IPS-18a (cell line): Measurements from ENCODE around the gene EXOC4.
"Not testable (repeated sequence)": the region's sequence is repeated elsewhere in the genome, so short reads cannot be mapped to it uniquely, and the experiment has no call there.

Experiments used
- H3K27ac ChIP-seq: one replicate; pipeline ENCODE4 v1.5.1; 2013; ENCODE audit warnings: low read length
- H3K27me3 ChIP-seq: one replicate; pipeline ENCODE4 v1.6.1; 2013; ENCODE audit warnings: mild to moderate bottlenecking, low read length; ENCODE audit not compliant: control insufficient read depth, insufficient read depth
- H3K36me3 ChIP-seq: one replicate; pipeline ENCODE4 v1.6.1; 2013; ENCODE audit warnings: low read depth, low read length; ENCODE audit not compliant: control insufficient read depth
- H3K4me1 ChIP-seq: one replicate; pipeline ENCODE4 v1.6.1; 2013; ENCODE audit warnings: low read depth, low read length; ENCODE audit not compliant: control insufficient read depth
- H3K4me3 ChIP-seq: one replicate; pipeline ENCODE4 v1.5.1; 2013; ENCODE audit warnings: low read length
- H3K9ac ChIP-seq: one replicate; pipeline ENCODE4 v1.6.1; 2013; ENCODE audit warnings: mild to moderate bottlenecking, low read length, moderate library complexity
- H3K9me3 ChIP-seq: one replicate; pipeline ENCODE4 v1.6.1; 2013; ENCODE audit warnings: low read depth, low read length; ENCODE audit not compliant: control insufficient read depth

EXOC4 gene

DNA sequence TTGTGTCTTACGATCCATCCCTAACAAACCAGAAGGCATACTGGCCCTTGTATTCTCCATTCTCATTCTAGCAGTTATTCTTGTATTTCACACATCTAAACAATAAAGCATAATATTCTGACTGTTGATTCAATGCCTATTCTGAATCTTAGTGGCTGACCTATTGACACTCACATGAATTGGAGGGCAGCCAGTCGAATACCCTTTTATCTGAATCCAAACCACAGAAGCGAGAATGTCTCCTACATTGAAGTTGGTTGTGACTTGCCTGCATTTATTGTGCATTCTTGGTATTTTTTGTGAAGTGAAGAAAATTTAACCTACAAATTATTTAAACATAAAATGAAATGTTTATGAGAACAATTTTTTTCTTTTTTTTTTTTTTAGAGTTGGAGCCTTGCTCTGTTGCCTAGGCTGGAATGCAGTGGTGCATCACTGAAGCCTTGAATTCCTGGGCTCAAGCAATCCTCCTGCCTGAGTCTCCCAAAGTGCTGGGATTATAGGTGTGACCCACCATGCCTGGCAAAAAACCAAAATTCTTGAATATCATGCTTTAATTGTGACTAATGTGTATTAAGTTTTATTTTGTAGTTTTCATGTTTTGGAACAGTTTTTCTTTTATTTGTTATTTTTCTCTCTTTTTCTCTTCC, 22.7 kb downstream of the EXOC4 start:
- no peak overlapping the region for H3K27ac ChIP-seq
- H3K9me3 ChIP-seq = no peaks in the 10 kb centered on the region
- H3K4me3 ChIP-seq = no peak overlapping the region
- H3K4me1 ChIP-seq = no peaks in the 10 kb centered on the region
- H3K9ac ChIP-seq = no peak overlapping the region
- H3K36me3 ChIP-seq = peaks cover 12% of the 10 kb centered on the region
- no peaks in the 10 kb centered on the region for H3K27me3 ChIP-seq

DNA sequence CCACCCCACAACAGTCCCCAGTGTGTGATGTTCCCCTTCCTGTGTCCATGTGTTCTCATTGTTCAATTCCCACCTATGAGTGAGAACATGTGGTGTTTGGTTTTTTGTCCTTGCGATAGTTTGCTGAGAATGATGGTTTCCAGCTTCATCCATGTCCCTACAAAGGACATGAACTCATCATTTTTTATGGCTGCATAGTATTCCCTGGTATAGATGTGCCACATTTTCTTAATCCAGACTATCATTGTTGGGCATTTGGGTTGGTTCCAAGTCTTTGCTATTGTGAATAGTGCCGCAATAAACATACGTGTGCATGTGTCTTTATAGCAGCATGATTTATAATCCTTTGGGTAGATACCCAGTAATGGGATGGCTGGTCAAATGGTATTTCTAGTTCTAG, 26.1 kb downstream of the EXOC4 start:
- not testable (repeated sequence) for H3K9me3 ChIP-seq, H3K27ac ChIP-seq, H3K27me3 ChIP-seq, H3K9ac ChIP-seq, H3K4me3 ChIP-seq, H3K4me1 ChIP-seq
- peaks cover 13% of the 10 kb centered on the region for H3K36me3 ChIP-seq

DNA sequence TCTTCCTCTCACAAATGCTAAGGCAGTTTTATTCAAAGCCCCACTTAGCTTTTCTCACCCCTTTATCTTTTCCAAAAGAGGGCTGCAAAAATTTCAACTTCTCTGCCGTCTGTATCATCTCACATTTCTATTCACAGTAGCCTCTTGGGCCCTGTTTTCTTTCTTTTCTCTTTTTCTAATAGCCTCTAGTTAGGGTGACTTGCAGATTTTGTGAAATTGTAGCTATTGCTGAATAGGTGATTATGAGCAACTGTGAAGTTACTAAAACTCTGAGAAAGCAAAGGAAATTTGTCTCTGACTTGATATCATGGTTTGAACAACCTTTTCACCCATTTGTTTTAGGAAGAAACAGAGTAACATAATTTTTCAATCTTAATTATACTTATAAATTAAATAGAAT, 29.2 kb downstream of the EXOC4 start:
- Histone ChIP-seq H3K9me3 (no peaks in the 10 kb centered on the region), H3K9ac (no peak overlapping the region), H3K4me1 (no peaks in the 10 kb centered on the region), H3K4me3 (no peak overlapping the region), H3K36me3 (peaks cover 3% of the 10 kb centered on the region), H3K27ac (no peak overlapping the region), H3K27me3 (no peaks in the 10 kb centered on the region)

DNA sequence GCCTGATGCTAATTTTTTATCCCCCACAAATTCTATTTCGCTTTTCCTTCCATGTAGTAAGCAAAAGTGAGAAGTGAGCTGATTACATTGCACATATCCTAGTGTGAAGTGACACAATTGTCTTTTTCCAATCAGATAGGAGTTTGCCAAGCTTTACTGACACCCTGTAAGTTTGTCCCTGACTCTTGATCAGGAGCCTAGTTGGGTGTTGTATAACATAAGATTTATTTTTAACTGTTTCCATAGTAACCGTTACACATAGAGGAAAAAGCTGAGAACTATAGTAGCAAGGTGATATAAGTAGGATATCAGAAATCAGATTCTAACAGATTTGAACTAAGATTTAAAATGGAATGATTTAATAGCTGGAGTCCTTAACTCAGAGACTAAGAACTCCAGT, 31.2 kb downstream of the EXOC4 start:
- no peak overlapping the region for H3K27ac ChIP-seq
- H3K4me3 ChIP-seq = no peak overlapping the region
- no peaks in the 10 kb centered on the region for H3K27me3 ChIP-seq
- no peaks in the 10 kb centered on the region for H3K9me3 ChIP-seq
- no peak overlapping the region for H3K9ac ChIP-seq
- H3K4me1 ChIP-seq = no peaks in the 10 kb centered on the region
- H3K36me3 ChIP-seq = peaks cover 7% of the 10 kb centered on the region

DNA sequence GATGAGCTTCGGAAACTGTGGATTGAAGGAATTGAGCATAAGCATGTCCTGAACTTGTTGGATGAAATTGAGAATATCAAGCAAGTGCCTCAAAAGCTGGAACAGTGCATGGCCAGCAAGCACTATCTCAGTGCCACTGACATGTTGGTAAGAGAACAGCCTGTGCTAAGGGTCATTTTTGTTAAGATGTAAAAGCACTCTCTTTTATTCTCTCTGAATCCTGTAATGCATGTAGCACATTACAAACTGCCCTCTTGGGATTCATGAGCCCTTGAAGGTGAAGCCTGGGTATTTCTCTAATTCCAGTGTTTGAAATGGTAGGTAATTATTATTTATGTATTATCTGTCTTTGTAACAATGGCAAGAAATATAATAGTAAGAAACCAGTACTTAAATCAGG, 36.1 kb downstream of the EXOC4 start:
- Histone ChIP-seq H3K4me1 (peaks cover 3% of the 10 kb centered on the region), H3K36me3 (peaks cover 15% of the 10 kb centered on the region), H3K9ac (no peak overlapping the region), H3K4me3 (no peak overlapping the region), H3K9me3 (no peaks in the 10 kb centered on the region), H3K27ac (no peak overlapping the region), H3K27me3 (no peaks in the 10 kb centered on the region)

DNA sequence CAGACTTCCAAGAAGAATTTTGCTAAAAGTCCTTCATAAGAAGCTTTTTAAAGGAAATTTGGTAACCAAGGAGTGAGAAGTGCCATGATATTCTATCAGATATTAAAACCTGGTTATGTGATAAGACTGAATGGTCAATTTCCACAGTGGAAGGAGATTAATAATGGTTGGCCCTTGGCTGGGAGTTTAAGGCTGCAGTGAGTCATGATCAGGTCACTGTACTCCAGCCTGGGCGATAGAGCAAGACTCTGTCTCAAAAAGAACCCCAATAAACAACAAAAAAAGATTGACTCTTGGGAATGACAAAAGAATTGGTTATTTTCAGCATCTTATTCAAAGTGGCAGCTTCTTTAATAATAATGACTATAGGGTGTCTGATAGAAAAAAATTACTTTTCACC, 37.2 kb downstream of the EXOC4 start:
- H3K27me3 ChIP-seq = no peaks in the 10 kb centered on the region
- no peak overlapping the region for H3K9ac ChIP-seq
- no peaks in the 10 kb centered on the region for H3K9me3 ChIP-seq
- H3K27ac ChIP-seq = no peak overlapping the region
- H3K4me3 ChIP-seq = no peak overlapping the region
- H3K36me3 ChIP-seq = peaks cover 13% of the 10 kb centered on the region
- peaks cover 3% of the 10 kb centered on the region for H3K4me1 ChIP-seq

DNA sequence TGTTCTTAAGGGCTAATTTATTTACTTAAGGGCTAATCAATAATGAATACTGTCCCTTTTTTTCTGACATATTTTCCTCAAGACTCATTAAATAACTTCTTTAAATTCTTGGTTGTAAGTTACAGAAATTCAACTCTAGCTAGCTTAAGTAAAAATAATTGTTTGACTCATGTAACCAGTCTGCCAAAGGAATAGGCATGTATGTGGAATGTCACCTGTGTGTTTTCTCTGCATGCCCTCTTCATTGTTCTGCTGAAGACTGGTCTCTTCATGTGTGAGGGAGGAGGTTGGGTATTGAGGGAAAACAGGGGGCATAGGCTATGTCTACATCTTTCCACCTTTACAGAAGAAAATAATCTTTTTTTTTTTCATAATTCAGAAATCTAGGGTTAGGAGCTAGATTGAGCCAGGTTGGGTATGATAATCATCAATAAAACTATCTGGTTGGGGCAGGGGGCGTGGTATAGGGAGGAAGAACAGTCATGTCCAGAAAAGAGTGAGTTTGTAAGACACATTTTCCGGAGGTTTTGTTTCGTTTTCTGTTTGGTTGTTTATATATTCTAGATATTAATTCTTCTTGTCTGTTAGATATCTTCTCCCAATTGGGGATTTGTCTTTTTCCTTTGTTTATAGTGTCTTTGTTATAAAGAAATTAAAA, 37.9 kb downstream of the EXOC4 start:
- H3K9ac ChIP-seq = no peak overlapping the region
- peaks cover 3% of the 10 kb centered on the region for H3K4me1 ChIP-seq
- H3K36me3 ChIP-seq = peaks cover 13% of the 10 kb centered on the region
- H3K27me3 ChIP-seq = no peaks in the 10 kb centered on the region
- H3K9me3 ChIP-seq = no peaks in the 10 kb centered on the region
- H3K4me3 ChIP-seq = no peak overlapping the region
- H3K27ac ChIP-seq = no peak overlapping the region

DNA sequence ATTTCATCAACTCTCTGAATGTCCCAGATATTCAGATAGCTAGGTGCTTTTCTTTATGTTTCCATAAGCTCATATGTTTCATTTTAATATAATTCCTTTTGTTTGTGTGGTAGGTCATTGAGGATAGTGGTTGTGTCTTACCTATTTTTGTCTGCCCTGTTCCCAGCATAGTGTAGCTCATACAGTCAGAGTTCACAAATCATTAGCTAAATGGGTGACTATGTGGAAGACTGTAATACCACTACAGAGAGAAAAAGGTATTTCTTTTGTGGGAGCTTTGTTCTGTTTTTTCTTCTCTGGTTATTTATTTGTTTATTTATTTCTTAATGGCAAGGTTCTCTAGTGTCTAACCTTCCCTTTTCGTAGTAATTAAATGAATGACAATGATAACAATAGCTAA, 39.8 kb downstream of the EXOC4 start:
- Histone ChIP-seq H3K9me3 (no peaks in the 10 kb centered on the region), H3K4me1 (peaks cover 3% of the 10 kb centered on the region), H3K36me3 (peaks cover 13% of the 10 kb centered on the region), H3K27me3 (no peaks in the 10 kb centered on the region), H3K9ac (no peak overlapping the region), H3K27ac (no peak overlapping the region), H3K4me3 (no peak overlapping the region)

DNA sequence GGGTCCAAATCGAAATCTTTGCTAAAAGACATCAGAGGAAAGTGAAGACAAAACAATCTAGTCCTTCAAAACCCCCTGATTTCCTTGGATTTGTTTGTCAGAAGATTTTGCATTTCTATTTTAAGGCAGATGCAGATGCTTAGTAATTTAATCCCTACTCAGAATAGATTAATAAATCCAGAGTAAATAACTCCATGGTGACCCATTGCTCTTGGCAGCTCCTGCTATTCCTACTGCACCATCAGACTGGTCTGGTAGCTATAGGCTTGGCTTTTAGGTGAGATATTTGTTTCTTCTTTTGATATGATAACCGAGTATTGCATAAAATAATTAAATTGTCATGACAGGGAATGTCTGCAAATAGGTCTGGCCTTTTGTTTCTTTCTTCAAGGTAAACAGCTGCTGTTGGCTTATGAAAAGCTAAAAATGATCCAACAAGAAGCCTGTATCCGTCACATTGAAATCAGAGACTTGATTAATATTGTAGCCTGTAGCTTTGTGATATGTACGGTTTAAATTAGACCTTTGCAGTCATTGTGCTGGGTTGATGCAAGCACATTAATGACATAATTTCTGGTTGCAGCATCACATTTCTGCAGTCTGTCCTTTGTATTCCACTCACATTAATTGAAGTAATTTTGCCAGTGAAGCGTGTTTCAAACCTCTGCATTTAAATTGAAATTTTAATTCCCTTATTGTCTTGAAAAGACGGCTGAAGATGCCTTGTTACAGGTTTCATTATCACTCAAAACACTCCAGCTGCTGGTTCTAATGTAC, 40.7 kb downstream of the EXOC4 start:
- peaks cover 7% of the 10 kb centered on the region for H3K4me1 ChIP-seq
- H3K27me3 ChIP-seq = no peaks in the 10 kb centered on the region
- H3K27ac ChIP-seq = no peak overlapping the region
- H3K9me3 ChIP-seq = no peaks in the 10 kb centered on the region
- H3K4me3 ChIP-seq = no peak overlapping the region
- peaks cover 13% of the 10 kb centered on the region for H3K36me3 ChIP-seq
- no peak overlapping the region for H3K9ac ChIP-seq

DNA sequence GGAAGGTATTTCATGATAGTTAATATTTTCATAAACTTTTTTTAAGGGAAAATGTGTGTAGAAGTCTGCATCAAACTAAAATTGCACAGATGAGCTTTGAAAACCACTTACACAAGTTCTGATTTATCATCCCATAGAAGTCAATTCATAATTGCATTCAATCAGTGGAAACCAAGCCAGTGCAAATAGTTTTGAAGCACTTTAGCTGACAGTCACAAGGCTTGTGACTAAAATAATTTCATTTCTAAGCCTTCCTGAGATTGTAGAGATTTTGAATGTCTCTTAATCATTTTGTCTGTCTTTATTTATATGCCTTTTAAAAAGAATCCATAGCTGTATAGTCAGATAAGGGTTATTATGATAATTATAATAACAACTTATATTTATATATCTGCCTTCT, 41.4 kb downstream of the EXOC4 start:
- H3K27me3 ChIP-seq = no peaks in the 10 kb centered on the region
- H3K4me3 ChIP-seq = no peak overlapping the region
- H3K36me3 ChIP-seq = peaks cover 8% of the 10 kb centered on the region
- peaks cover 7% of the 10 kb centered on the region for H3K4me1 ChIP-seq
- no peak overlapping the region for H3K9ac ChIP-seq
- H3K9me3 ChIP-seq = no peaks in the 10 kb centered on the region
- H3K27ac ChIP-seq = no peak overlapping the region

DNA sequence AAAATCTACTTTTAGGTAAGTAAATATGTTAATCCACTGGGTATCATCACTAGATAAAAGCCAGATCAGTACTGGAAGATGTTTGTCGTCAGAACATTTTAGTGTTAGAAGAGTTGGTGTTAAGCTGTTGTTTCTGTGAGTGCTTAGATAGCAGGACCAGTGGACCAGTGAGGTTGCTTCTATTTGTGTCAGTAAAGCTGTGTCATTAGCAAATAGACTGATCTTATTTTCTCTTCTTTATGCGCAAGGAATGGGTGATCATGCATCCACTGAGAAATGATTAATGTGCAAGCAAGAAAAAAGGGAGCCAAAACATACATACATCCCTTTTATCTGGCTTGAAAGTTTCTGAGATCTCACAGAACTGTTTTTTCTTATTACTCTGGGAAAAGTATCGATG, 42.6 kb downstream of the EXOC4 start:
- Histone ChIP-seq H3K27ac (no peak overlapping the region), H3K9ac (no peak overlapping the region), H3K36me3 (peaks cover 3% of the 10 kb centered on the region), H3K4me3 (no peak overlapping the region), H3K9me3 (no peaks in the 10 kb centered on the region), H3K27me3 (no peaks in the 10 kb centered on the region), H3K4me1 (peaks cover 7% of the 10 kb centered on the region)
